ENCODE measurements around the gene SPATA31A3.
"Not testable (repeated sequence)": the region's sequence is repeated elsewhere in the genome, so short reads cannot be mapped to it uniquely, and the experiment has no call there.

Gene SPATA31A3

DNA sequence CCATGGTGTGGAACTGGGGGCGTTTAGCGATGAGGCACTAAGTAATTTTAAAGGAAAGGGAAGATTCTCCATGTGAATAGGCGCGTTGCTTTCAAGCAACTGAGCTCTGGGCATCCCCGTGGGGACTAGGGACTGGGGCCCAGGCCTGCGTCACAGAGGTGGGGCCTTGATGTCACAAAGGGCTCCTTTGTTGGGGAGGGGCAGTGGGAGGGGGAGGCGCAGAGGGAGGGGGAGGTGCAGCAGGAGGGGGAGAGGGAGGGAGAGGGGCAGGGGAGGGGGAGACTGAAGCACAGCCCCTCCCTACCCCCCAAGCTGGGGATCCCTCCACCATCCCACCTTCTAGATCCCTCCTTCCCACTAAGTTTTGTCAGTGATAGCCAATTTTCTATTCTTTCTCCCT, at the start of gene SPATA31A3:
SPATA31A3 (minus strand) TSS at position 101 of the 400 bp plus-strand sequence; CDS start at position 72, 29 bp downstream.
- FAIRE-seq; DNase-seq (ENCODE audit: extremely low spot score, insufficient read length, low read depth): not testable (repeated sequence)

- DNase-seq (ENCODE audit: extremely low spot score, insufficient read length, low read depth); FAIRE-seq: not testable (repeated sequence)
Observed at GRCh38 chr9:66952576-66952975, 39.8 kb downstream of the SPATA31A3 start.

- not testable (repeated sequence) for DNase-seq (ENCODE audit: extremely low spot score, insufficient read length, low read depth); FAIRE-seq
Observed at GRCh38 chr9:66942400-66943155, 49.8 kb downstream of the SPATA31A3 start.

GRCh38 chr9:66939878-66940830, 52.2 kb downstream of the SPATA31A3 start:
- not testable (repeated sequence) for FAIRE-seq; DNase-seq (ENCODE audit: extremely low spot score, insufficient read length, low read depth)

GRCh38 chr9:66938322-66938721, 54.0 kb downstream of the SPATA31A3 start:
- FAIRE-seq, result not testable (repeated sequence)

GRCh38 chr9:66937662-66938061, 54.7 kb downstream of the SPATA31A3 start:
- FAIRE-seq; DNase-seq (ENCODE audit: extremely low spot score, insufficient read length, low read depth): not testable (repeated sequence)

More at GRCh38 chr9:66938322-66938721, 54.0 kb downstream of the SPATA31A3 start:
- not testable (repeated sequence) for DNase-seq (ENCODE audit: extremely low spot score, insufficient read length, low read depth)

Measured in GM18507 (cell line).